Activated T-helper 1 cell treated with Interleukin-2 at 50 U/mL for 16 hours (primary cell): Measurements from ENCODE around the gene HUWE1.
"Not testable (repeated sequence)": the region's sequence is repeated elsewhere in the genome, so short reads cannot be mapped to it uniquely, and the experiment has no call there.

ENCODE experiments used
- DNase-seq: peaks from one replicate; pipeline ENCODE4 v3.0.0-alpha.2; 2020; ENCODE audit warnings: low read depth

The HUWE1 gene, protein sequence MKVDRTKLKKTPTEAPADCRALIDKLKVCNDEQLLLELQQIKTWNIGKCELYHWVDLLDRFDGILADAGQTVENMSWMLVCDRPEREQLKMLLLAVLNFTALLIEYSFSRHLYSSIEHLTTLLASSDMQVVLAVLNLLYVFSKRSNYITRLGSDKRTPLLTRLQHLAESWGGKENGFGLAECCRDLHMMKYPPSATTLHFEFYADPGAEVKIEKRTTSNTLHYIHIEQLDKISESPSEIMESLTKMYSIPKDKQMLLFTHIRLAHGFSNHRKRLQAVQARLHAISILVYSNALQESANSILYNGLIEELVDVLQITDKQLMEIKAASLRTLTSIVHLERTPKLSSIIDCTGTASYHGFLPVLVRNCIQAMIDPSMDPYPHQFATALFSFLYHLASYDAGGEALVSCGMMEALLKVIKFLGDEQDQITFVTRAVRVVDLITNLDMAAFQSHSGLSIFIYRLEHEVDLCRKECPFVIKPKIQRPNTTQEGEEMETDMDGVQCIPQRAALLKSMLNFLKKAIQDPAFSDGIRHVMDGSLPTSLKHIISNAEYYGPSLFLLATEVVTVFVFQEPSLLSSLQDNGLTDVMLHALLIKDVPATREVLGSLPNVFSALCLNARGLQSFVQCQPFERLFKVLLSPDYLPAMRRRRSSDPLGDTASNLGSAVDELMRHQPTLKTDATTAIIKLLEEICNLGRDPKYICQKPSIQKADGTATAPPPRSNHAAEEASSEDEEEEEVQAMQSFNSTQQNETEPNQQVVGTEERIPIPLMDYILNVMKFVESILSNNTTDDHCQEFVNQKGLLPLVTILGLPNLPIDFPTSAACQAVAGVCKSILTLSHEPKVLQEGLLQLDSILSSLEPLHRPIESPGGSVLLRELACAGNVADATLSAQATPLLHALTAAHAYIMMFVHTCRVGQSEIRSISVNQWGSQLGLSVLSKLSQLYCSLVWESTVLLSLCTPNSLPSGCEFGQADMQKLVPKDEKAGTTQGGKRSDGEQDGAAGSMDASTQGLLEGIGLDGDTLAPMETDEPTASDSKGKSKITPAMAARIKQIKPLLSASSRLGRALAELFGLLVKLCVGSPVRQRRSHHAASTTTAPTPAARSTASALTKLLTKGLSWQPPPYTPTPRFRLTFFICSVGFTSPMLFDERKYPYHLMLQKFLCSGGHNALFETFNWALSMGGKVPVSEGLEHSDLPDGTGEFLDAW (N-terminal part only)

DNA sequence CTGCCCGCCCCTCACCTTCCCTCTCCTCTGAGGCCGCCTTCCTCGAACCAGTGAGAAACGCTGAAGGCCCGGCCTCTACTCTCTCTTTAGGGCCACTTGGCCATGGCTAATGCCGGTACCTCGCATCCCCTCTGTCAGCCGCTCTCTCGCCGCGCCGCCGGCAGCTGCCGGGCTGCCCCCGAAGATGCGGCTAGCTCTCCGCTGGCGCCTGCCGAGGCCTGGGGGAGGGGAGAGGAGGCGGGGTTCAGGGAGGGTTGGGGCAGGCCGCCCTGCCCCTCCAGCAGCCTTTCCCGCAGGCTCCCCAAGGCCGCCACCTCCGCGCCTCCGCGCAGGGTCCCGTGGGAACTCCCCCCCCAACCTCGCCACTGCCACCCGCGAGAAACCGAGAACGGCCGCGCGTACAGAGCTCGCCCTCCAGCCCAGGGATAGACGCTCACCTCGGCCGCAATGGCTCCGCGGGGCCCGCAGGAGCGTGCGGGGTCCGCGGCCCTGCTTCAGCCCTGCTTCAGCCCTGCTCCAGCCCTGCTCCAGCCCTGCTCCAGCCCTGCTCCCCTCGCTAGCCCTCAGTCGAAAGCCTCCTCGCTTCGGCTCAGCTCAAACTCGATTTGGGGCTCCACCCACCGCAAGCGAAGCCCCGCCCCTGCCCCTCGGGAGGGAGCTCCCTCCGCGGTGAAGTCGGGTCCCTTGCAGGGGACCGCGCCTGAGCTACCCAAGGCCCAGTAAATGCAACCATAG lies at the start of gene HUWE1:
Gene HUWE1 (minus strand): TSS at position 569 of the 735 bp plus-strand sequence. CDS start 32,612 bp downstream, outside the sequence.
- peak; percentile 66 for DNase-seq

DNA sequence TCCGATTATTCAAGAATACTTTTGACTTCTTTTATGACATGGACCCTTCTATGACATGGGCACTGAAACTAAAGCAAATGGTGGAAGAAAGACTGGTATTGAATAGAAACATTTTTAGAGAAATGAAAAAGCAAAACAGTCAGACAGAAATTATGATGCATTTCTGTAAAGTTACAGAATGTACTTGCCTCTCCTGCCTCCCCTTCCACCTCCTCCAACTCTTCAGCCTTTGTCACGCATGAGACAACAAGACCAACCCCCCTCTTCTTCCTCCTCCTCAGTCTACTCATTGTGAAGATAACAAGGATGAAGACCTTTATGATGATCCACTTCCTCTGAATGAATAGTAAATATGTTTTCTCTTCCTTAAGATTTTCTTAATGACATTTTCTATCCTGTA lies 46.3 kb upstream of the HUWE1 start:
- no peak for DNase-seq

DNA sequence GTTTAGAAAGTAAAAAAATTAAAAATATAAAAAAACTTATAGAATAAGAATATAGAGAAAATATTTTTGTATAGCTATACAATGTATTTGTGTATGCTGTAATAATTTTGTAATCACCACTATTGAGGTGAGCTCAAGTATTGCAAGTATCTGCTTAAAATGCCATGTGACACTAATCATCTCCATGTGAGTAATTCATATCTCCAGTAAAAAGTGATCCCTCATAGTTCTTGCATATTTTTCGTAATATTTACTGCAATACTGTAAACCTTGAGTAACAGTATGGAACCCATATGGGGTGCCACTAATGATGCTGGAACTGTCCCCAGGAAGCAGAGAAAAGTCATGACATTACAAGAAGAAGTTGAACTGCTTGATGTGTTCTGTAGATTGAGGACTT lies 43.2 kb upstream of the HUWE1 start:
- DNase-seq, result no peak

DNA sequence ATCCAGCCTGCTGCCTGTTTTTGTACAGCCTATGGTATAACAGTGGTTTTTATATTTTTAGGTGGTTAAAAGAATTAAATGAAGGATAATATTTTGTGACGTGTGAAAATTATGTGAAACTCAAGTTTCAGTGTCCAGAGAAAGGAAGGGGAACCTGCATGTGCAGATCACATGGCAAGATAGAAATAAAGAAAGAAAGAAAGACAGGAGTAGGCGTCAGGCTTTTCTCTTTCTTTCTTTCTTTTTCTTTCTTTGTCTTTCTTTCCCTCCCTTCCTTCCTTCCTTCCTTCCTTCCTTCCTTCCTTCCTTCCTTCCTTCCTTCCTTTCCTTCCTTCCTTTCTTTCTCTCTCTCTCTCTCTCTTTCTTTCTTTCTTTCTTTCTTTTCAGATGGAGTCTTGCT lies 42.0 kb upstream of the HUWE1 start:
- no peak for DNase-seq

DNA sequence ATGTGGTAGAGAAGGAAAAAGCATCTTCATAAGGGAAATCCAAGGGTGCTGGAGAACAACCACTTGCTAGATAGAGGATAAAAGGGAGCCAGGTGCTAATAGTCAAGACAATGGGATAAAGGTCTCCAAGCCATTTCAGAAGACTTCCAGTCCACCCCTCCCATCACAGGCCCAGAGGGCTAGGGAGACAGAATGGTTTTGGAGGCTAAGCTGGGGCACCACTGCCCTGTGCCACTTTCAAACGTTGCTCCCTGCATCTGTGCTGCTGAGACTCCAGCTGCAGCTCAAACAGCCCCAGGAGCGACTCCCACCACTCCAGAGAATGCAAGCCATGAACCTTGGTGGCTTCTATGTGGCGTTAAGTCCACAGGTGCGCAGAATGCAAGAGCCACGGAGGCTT lies 38.4 kb upstream of the HUWE1 start:
- DNase-seq, result no peak

DNA sequence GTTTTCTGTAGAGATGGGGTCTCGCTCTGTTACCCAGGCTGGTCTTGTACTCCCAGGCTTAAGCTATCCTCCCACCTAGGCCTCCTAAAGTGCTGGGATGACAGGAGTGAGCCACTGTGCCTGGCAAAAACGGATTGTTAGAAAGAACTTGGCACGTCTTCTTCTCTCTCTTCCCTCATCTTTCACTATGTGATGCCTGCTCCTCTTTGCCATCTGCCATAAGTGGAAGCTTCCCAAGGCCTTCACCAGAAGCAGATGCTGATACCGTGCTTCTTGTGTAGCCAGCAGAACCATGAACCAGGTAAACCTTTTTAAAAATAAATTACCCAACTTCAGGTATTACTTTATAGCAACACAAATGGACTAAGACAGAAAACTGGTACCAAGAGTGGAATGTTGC lies 36.9 kb upstream of the HUWE1 start:
- DNase-seq, result no peak

DNA sequence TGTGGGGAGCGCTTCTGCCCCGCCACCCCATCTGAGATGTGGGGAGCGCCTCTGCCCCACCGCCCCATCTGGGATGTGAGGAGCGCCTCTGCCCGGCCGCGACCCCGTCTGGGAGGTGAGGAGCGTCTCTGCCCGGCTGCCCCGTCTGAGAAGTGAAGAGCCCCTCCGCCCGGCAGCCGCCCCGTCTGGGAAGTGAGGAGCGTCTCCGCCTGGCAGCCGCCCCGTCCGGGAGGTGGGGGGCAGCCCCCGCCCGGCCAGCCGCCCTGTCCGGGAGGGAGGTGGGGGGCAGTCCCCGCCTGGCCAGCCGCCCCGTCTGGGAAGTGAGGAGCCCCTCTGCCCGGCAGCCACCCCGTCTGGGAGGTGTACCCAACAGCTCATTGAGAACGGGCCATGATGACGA lies 35.1 kb upstream of the HUWE1 start:
- DNase-seq, result not testable (repeated sequence)

DNA sequence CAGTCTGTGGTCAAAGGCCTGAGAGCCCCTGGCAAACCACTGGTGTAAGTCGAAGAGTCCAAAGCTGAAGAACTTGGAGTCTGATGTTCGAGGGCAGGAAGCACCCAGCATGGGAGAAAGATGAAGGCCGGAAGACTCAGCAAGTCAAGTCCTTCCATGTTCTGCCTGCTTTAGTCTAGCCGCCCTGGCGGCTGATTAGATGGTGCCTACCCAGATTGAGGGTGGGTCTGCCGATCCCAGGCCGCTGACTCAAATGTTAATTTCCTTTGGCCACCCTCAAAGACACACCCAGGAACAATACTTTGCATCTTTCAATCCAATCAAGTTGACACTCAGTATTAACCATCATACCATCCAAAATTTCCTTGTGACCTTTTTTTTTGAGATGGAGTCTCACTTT lies 33.1 kb upstream of the HUWE1 start:
- DNase-seq, result not testable (repeated sequence)

DNA sequence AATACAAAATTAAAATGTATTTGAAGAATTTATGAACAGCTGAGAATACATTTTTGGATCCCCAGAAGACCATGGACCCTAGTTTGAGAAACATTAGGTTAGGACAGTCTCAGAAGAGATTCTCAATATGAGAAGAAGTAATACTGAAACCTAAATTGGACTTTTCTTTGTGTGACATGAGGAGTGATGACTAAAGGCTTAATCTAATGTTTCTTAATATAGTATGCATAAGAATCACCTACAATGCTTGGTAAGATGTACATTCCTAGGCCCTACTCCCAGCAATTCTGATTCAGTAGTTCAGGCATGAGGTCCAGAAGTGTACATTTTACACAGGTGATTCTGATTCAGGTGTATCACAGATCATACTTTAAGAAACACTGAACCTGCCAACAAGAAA lies 31.6 kb upstream of the HUWE1 start:
- no peak for DNase-seq

DNA sequence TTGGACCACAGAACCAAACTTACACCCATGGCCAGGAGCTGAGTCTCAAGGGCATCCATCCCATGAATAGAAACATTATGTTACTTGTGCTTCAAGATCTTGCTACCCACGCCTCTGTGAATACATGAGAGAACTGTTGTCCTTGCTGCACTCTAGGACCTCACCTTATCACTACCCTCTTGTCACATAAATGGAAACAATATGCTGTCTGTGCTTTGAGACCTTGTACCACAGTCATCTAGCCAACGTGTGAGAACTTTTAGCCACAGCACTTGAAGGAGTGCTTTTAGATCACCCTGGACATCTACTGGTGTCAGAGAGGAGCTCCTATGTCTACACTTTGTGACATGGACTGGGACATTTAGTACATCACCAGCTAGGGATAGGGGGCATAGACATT lies 30.7 kb upstream of the HUWE1 start:
- DNase-seq, result no peak

DNA sequence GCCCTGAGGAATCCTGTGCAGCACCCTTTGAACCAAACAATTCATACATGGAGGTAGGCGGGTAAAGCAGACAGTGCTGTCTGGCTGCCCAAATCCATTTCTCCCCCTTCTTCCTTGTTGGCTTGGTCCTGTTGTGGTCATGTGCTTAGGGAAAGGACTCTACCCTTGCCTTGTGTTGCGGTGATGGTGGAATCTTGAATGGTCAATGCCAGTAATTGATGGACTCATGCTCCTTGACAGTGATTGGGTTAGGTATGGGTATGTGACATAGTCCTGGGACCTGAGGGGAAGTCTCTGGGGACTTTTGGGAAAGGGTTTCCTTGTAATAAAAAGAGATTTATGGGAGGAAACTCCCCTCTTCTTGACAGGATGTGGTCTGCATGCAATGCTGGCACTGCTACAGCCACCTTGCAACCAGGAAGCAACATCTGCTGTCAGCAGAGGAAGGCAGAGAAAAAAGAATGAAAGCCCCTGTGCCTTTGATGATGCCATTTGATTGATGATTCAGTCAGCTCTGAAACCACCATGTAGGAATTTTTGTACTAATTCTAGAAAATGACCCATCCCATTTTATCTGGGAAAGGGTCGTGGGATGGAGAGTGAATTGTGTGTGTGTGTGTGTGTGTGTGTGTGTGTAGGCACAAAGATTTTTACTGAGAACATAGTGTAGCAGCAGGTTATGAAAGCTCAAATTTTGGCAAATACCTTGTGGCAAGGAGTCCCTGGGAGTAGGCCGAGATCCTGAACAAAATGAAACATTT lies 30.0 kb upstream of the HUWE1 start:
- DNase-seq, result peak; percentile 24

DNA sequence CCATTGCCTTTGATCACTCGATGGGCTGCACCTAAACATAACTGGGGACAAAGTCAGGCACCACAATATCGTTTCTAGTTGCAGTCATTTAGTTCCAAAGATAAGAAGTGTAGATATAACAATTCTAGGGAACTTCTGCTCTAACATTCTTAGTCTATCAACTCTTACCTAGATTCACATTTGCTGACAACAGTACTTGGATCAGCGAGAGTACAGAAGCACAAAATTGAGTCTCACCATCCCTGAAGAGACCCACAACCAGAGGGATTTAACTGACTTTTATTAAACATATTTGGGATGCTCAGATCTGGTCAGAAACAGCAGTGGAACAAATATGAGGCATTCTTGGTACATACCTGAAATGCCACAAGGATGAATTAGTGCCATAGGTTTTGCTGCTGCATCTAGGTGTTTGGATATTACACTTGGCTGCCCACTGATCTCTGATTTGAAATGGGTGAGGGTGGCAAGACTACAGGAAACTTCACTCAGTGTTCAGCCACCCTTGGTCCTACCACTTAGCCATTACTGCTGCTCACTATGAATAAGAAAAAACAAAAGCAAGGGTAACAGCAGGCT lies 28.9 kb upstream of the HUWE1 start:
- DNase-seq, result no peak

DNA sequence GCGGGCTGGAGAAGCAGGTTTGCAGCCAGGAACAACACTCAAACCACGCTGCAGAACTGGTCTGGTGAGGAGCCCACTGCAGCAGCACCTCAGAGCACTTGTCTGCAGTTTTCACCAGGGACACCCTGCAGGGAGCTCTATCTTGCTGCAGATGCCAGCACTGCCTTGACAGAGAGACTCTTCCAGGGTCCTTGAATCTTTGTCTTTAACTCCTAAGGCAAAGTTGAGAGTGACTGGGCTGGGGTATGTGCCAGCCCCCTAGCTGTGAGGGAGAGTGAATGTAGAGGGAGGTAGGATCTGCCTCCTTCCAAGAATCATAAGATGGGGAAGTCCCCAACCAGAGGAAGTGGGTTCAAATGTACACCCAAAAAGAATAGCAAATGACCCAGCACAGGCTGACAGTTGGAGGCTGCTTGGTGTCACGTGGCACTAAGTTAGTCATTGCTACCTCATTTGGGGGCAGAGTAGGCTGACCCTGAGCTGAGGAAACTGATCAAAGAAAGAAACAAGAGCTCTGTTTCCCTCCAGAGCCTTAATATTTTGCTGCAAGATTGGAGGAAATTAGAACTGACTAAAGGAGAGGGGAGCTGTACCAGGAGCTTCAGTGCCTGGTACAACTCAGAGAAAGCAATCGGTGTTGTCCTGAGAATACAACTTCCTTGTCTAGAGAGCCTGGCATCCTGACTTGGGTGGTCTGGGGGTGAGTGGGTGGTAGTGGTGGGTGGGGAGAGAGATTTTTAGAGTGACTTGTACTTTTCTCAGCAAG lies 28.2 kb upstream of the HUWE1 start:
- peak; percentile 30 for DNase-seq

DNA sequence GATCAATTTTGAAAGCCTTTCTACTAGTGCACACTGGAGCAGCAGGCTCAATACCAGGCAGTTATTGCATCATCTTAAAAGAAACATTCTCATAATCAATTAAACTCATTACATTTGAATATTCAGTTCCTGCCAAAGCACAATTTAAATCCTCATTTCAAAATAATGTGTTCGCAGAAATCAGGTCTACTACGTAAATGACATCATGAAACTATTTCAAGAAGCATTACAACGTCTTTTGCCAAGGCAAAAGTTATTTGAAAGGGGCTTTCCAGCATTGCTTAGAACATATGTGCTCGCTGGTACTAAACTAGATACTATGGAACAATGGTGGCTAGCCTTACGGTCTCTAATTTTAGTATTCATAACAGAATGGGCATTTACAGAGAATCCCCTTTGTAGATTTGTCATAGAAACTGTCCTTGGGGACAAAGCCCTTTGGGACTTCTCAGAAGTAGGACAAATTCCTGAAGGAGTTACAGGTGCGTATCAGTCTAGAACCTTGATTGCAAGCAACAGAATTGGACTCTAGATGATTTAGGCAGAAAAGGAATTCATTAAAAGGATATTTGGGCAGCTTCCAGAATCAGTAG lies 27.6 kb upstream of the HUWE1 start:
- no peak for DNase-seq

DNA sequence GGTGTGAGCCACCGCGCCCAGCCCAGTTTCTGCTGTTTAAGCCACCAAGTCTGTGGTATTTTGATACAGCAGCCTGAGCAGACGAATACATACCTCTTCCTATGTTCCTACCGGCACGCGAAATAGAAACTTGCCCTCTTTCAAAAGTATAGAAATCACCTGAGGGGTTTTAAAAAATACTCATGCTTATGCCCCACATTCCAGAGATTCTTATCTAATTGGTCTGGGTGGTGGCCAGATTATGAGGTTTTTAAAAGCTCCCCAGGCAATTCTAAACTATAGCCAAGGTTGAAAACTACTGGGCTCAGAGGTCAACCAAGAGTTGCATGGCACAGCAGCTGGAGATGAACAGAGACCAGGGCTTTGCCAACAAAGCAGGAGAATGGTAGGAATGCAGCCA lies 24.9 kb upstream of the HUWE1 start:
- no peak for DNase-seq

DNA sequence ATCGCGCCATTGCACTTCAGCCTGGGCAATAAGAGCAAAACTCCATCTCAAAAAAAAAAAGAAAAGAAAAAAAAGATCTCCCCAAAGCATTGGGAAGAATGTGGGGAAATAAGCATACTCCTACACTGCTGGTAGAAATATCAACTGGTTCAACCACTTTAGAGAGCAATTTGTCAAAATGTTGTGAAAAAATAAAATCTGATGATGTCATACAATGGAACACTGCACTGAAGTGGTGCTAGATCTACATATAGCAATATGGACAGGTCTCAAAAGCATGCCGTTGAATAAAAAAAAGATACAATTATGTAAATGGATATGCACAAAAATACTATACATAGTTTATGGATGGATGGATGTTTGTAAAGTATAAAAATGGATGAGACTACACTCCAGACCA lies 18.3 kb upstream of the HUWE1 start:
- no peak for DNase-seq

DNA sequence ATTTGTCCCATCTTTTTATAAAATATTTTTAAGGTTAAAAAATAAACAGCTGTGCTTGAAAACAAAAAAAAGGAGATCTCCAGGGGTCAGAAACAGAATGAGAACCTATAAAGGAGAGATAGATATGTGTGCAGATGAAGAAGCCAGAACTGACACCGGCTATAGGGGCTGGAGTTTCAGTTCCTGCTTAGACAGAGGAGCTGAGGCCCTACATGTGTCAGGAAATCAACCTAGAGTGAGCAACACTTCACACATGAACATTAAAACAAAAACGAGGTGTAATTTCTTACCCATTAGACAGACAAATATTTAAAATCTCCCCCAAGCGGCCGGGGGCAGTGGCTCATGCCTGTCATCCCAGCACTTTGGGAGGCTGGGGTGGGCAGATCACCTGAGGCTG lies 17.8 kb upstream of the HUWE1 start:
- no peak for DNase-seq

DNA sequence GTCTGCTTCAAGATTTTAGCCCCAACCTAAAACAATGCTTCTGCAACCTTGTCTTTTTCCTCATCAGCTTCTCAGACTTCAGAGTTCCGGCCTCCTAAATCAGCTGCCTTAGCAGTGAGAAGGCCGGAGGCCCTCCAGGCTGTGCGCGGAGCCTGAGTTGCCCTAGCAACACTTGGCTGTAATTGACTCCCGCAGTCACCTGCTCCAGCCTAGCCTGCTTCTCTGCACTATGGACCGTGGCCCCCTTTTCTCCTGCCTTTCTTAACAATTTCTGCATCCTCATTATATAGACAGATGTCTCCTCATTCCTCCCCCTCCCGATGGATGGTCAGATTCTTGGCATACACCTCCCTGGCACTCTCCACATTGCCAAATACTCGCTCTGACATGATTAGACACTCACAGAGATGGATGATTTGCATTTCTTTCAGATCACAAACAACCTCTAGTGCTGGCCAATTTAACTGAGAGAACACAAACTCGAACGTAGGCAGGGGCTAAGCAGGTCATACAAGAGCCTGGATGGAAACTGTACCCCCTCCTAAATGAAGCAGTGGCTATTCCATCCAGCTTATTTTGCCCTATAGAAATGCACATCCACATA lies 9.5 kb upstream of the HUWE1 start:
- no peak for DNase-seq

DNA sequence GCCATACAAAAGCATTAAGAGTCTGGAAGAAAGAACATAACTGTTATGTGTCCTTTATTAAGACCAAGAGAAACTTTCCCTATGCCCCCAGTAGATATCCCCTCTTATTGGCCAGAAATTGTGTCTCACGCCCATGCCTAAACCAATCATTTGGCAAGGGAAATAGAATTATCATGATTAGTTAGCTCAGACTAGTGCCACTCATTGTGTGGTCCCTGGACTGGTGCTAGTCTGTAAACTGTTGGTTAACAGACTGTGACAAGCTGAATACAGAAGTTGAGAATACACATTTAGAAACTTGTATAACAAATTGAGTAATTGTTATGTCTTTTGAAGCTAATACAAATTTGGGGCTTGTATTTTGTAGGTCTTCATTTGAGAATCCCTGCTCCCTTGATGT lies 8.1 kb upstream of the HUWE1 start:
- DNase-seq, result no peak
